HCT116 (cell line): Measurements from ENCODE around the gene ASMTL. TPM values are rescaled to one million over a fixed set of nuclear protein-coding genes. Genes with fewer than 3 reads are reported as not detected.
A peak's percentile ranks its signal among the peaks of the same experiment; 100 is the strongest.

Experiments used
- ATAC-seq: fragments of 200-7000 bp; cut with Tn5 transposase; 2 replicates; pipeline ENCODE4 v1.9.1; 2020; ENCODE audit warnings: mild to moderate bottlenecking, moderate library complexity
- BruUV-seq: library from RNA; stranded (reverse); fragments of 400-500 nt; replicated peaks from 2 replicates; lab custom pipeline; 2021; lab: Mats Ljungman, UMichigan
- CTCF ChIA-PET: fragments of 300-600 bp; sonication (Branson Sonifier 250); formaldehyde crosslinking; loops from one replicate; lab custom pipeline; 2021; ENCODE audit warnings: antibody characterized with exemption; lab: Charles Lee
- POLR2A ChIA-PET: fragments of 300-600, 350-600 bp; sonication (Branson Sonifier 250); formaldehyde crosslinking; loops from one replicate; lab custom pipeline; 2021; ENCODE audit warnings: antibody characterized with exemption; lab: Charles Lee
- RAD21 ChIA-PET, 2 experiments: fragments of 300-600 bp; sonication (Branson Sonifier 250); formaldehyde crosslinking; loops; one replicate each; lab custom pipeline; 2023; ENCODE audit warnings: low total read pairs in 2 of 2; ENCODE audit not compliant: uncharacterized antibody in 2 of 2, unreplicated experiment in 2 of 2, low non-redundant PET in 1 of 2; lab: Charles Lee
- DNase-seq: peaks from one replicate; pipeline ENCODE4 v3.0.0-alpha.2; 2010; ENCODE audit warnings: low read depth, low spot score
- H2AFZ ChIP-seq: fragments of 200-600 bp; shearing (Covaris generic), sonication (generic); 2 replicates; pipeline ENCODE4 v1.6.1; 2017; ENCODE audit warnings: low read depth, mixed run types, mixed read lengths, antibody characterized with exemption, low read length; ENCODE audit not compliant: poor library complexity, severe bottlenecking
- H3K27ac ChIP-seq: 2 replicates; pipeline ENCODE4 v1.5.1; 2012; ENCODE audit warnings: low read depth, low read length
- H3K27me3 ChIP-seq: fragments of 200-600 bp; sonication (generic); 2 replicates; pipeline ENCODE4 v1.6.1; 2016; ENCODE audit warnings: mixed run types, low read length, mixed read lengths; ENCODE audit not compliant: insufficient read depth
- H3K36me3 ChIP-seq, 2 experiments: fragments of 200-500 bp in 1 of 2; fragments of 200-600 bp in 1 of 2; sonication (Bioruptor generic) in 1 of 2; sonication (generic) in 1 of 2; 2 replicates each; pipeline versions ENCODE4 v1.5.1 to v1.6.1; 2014 to 2016; ENCODE audit warnings: low read length in 2 of 2, inconsistent platforms in 1 of 2, mixed read lengths in 1 of 2, mixed run types in 1 of 2; ENCODE audit not compliant: insufficient read depth in 2 of 2, control insufficient read depth in 1 of 2
- H3K4me1 ChIP-seq, 2 experiments: fragments of 200-600 bp in 1 of 2; sonication (generic) in 1 of 2; 2 replicates each; pipeline versions ENCODE4 v1.5.1 to v1.6.1; 2012 to 2017; ENCODE audit warnings: low read length in 2 of 2, inconsistent platforms in 1 of 2, mild to moderate bottlenecking in 1 of 2, mixed read lengths in 1 of 2, mixed run types in 1 of 2, moderate library complexity in 1 of 2; ENCODE audit not compliant: insufficient read depth in 2 of 2, control insufficient read depth in 1 of 2
- H3K4me2 ChIP-seq: fragments of 200-600 bp; sonication (generic); 2 replicates; pipeline ENCODE4 v1.6.1; 2017; ENCODE audit warnings: mixed run types, low read length, mixed read lengths
- H3K4me3 ChIP-seq, 2 experiments: fragments of 200-600 bp in 1 of 2; sonication (generic) in 1 of 2; replicated peaks in 1 of 2; 2 replicates each; pipeline ENCODE4 v1.5.1; 2011 to 2016; ENCODE audit warnings: low read length in 2 of 2, control low read depth in 1 of 2, low read depth in 1 of 2, mild to moderate bottlenecking in 1 of 2, mixed read lengths in 1 of 2, mixed run types in 1 of 2
- H3K79me2 ChIP-seq: fragments of 200-600 bp; sonication (generic); 2 replicates; pipeline ENCODE4 v1.6.1; 2017; ENCODE audit warnings: mild to moderate bottlenecking, mixed run types, low read length, moderate library complexity, mixed read lengths; ENCODE audit not compliant: insufficient read depth
- H3K9ac ChIP-seq: fragments of 200-600 bp; sonication (generic); 2 replicates; pipeline ENCODE4 v1.6.1; 2016; ENCODE audit warnings: low read length, mixed read lengths
- H3K9me2 ChIP-seq: fragments of 200-600 bp; sonication (generic), shearing (Covaris generic); 2 replicates; pipeline ENCODE4 v1.6.1; 2017; ENCODE audit warnings: mixed run types, mild to moderate bottlenecking, moderate library complexity; ENCODE audit not compliant: insufficient read depth
- H3K9me3 ChIP-seq, 2 experiments: fragments of 200-500 bp in 1 of 2; fragments of 200-600 bp in 1 of 2; sonication (Bioruptor generic) in 1 of 2; sonication (generic) in 1 of 2; 2 replicates each; pipeline ENCODE4 v1.6.1; 2014 to 2017; ENCODE audit warnings: low read length in 2 of 2, mixed read lengths in 2 of 2, inconsistent platforms in 1 of 2, low read depth in 1 of 2, mild to moderate bottlenecking in 1 of 2, mixed run types in 1 of 2, moderate library complexity in 1 of 2; ENCODE audit not compliant: control insufficient read depth in 1 of 2, insufficient read depth in 1 of 2
- H4K20me1 ChIP-seq: fragments of 200-600 bp; sonication (generic), shearing (Covaris generic); 2 replicates; pipeline ENCODE4 v1.6.1; 2017; ENCODE audit warnings: mixed run types, mild to moderate bottlenecking, moderate library complexity; ENCODE audit not compliant: insufficient read depth
- ATF3 ChIP-seq: IDR thresholded peaks from 2 replicates; pipeline ENCODE4 v1.6.1; 2012
- CBX3 ChIP-seq: IDR thresholded peaks from 2 replicates; pipeline ENCODE4 v1.6.1; 2012; ENCODE audit warnings: low read depth
- CEBPB ChIP-seq: IDR thresholded peaks from 2 replicates; pipeline ENCODE4 v1.6.1; 2012; ENCODE audit warnings: low read depth
- CTCF ChIP-seq, 3 experiments: fragments of 200-600 bp in 1 of 3; sonication (generic) in 1 of 3; IDR thresholded peaks in 2 of 3; conservative IDR thresholded peaks in 1 of 3; 2 replicates each; pipeline ENCODE4 v1.5.1; 2012 to 2017; ENCODE audit warnings: low read depth in 2 of 3, low read length in 2 of 3, antibody characterized with exemption in 1 of 3, borderline replicate concordance in 1 of 3, control low read depth in 1 of 3, mild to moderate bottlenecking in 1 of 3, mixed read lengths in 1 of 3, mixed run types in 1 of 3, moderate library complexity in 1 of 3; ENCODE audit not compliant: insufficient read depth in 1 of 3
- EGR1 ChIP-seq: IDR thresholded peaks from 2 replicates; pipeline ENCODE4 v1.6.1; 2012; ENCODE audit warnings: low read depth
- ELF1 ChIP-seq: IDR thresholded peaks from 2 replicates; pipeline ENCODE4 v1.6.1; 2012; ENCODE audit warnings: low read depth, borderline replicate concordance
- EZH2 ChIP-seq: fragments of 200-600 bp; sonication (generic); IDR thresholded peaks from 2 replicates; pipeline ENCODE4 v1.6.1; 2017; ENCODE audit warnings: antibody characterized with exemption, mixed run types
- EZH2phosphoT487 ChIP-seq: fragments of 200-600 bp; IDR thresholded peaks from 2 replicates; pipeline ENCODE4 v1.6.1; 2018; ENCODE audit warnings: antibody characterized with exemption, borderline replicate concordance
- MAX ChIP-seq: IDR thresholded peaks from 2 replicates; pipeline ENCODE4 v1.6.1; 2012
- POLR2A ChIP-seq: IDR thresholded peaks from 2 replicates; pipeline ENCODE4 v1.7.0; 2011; ENCODE audit warnings: borderline replicate concordance; ENCODE audit not compliant: insufficient read depth, insufficient read length; ENCODE audit errors: extremely low read depth
- POLR2AphosphoS5 ChIP-seq: IDR thresholded peaks from 2 replicates; pipeline ENCODE4 v1.6.1; 2011; ENCODE audit warnings: mild to moderate bottlenecking, low read depth, low read length, moderate library complexity
- RAD21 ChIP-seq: IDR thresholded peaks from 2 replicates; pipeline ENCODE4 v1.6.1; 2012; ENCODE audit warnings: low read depth, mild to moderate bottlenecking
- SIN3A ChIP-seq: IDR thresholded peaks from 2 replicates; pipeline ENCODE4 v1.6.1; 2012; ENCODE audit warnings: low read depth
- SP1 ChIP-seq: IDR thresholded peaks from 2 replicates; pipeline ENCODE4 v1.6.1; 2012; ENCODE audit warnings: low read depth
- SRF ChIP-seq: IDR thresholded peaks from 2 replicates; pipeline ENCODE4 v1.6.1; 2012; ENCODE audit warnings: low read depth
- TCF7L2 ChIP-seq: IDR thresholded peaks from 2 replicates; pipeline ENCODE4 v1.7.0; 2011; ENCODE audit warnings: borderline replicate concordance, inconsistent platforms; ENCODE audit not compliant: insufficient read depth, insufficient read length; ENCODE audit errors: extremely low read depth
- YY1 ChIP-seq: IDR thresholded peaks from 2 replicates; pipeline ENCODE4 v1.6.1; 2011; ENCODE audit warnings: low read length, low read depth, moderate library complexity, mild to moderate bottlenecking; ENCODE audit not compliant: insufficient replicate concordance; ENCODE audit errors: extremely low read depth
- ZBTB33 ChIP-seq: IDR thresholded peaks from 2 replicates; pipeline ENCODE4 v1.6.1; 2011; ENCODE audit warnings: mild to moderate bottlenecking, low read length, moderate library complexity; ENCODE audit not compliant: insufficient replicate concordance; ENCODE audit errors: extremely low read depth
- ZFX ChIP-seq: fragments of 450-650 bp; IDR thresholded peaks from 2 replicates; pipeline ENCODE4 v1.6.1; 2017
- ZNF274 ChIP-seq: fragments of 200-500 bp; sonication (Bioruptor generic); IDR thresholded peaks from 2 replicates; pipeline ENCODE4 v1.6.1; 2014; ENCODE audit warnings: mild to moderate bottlenecking, low read depth, low read length, inconsistent platforms
- intact Hi-C: fragments of 100-400 bp; cut with micrococcal nuclease; formaldehyde crosslinking; loops from 2 replicates; pipeline ENCODE4 v1.10.0; 2022
- total RNA-seq: library from RNA; stranded (reverse); gene quantifications from one replicate; pipeline ENCODE4 v1.2.1, GENCODE V29; 2021; ENCODE audit not compliant: unreplicated experiment

ASMTL gene
- total RNA-seq, 1 experiment from 2014 or later, result 59.6 TPM

GRCh38 chrX:1355131-1356046 lies 97.3 kb downstream of the ASMTL start:
- intact Hi-C loops, result no loop called here
- Histone ChIP-seq H3K79me2 (no peaks in the 10 kb centered on the region), H4K20me1 (no peaks in the 10 kb centered on the region), H2AFZ (no peak overlapping the region), H3K4me1 (no peaks in the 10 kb centered on the region), H3K27ac (no peak overlapping the region), H3K9me3 (no peaks in the 10 kb centered on the region), H3K4me2 (no peak overlapping the region), H3K36me3 (no peaks in the 10 kb centered on the region), H3K27me3 (no peaks in the 10 kb centered on the region), H3K4me3 (no peak overlapping the region), H3K9me2 (no peaks in the 10 kb centered on the region), H3K9ac (no peak overlapping the region)
- no TSS peak for BruUV-seq
- peak; percentile 40 for ATAC-seq
- DNase-seq, result no peak
- ChIA-PET POLR2A (no interaction called here), RAD21 (no interaction called here), CTCF (no interaction called here)
- TF ChIP-seq SRF, result no peak
- no peak for TF ChIP-seq CTCF (IDR thresholded peaks at IDR 0.05 in 2 of 3, conservative IDR thresholded peaks at IDR 0.05 in 1 of 3; ENCODE audit: borderline replicate concordance in 1 of 3, insufficient read depth in 1 of 3, low read depth in 2 of 3, low read length in 2 of 3)
- no peak for TF ChIP-seq MAX
- no peak for TF ChIP-seq TCF7L2
- TF ChIP-seq EZH2phosphoT487, result no peak
- TF ChIP-seq ATF3, result no peak
- TF ChIP-seq ZBTB33, result no peak
- TF ChIP-seq ELF1, result no peak
- no peak for TF ChIP-seq RAD21
- TF ChIP-seq SP1, result no peak
- TF ChIP-seq CBX3, result no peak
- TF ChIP-seq EGR1, result no peak
- TF ChIP-seq ZFX, result no peak
- no peak for TF ChIP-seq POLR2AphosphoS5
- TF ChIP-seq SIN3A, result no peak
- TF ChIP-seq ZNF274, result no peak
- no peak for TF ChIP-seq EZH2
- no peak for TF ChIP-seq CEBPB
- no peak for TF ChIP-seq POLR2A
- TF ChIP-seq YY1, result no peak
